ENCODE data around the gene PIP5K1B. TPM values are rescaled to one million over a fixed set of nuclear protein-coding genes. Genes with fewer than 3 reads are reported as not detected.
A peak's percentile ranks its signal among the peaks of the same experiment; 100 is the strongest.

Gene PIP5K1B
- total and polyA plus RNA-seq, 2 of the 13 experiments (the other 11 are each of a cell fraction or from before 2014, with no cell fraction given) = 15.8 to 17.5 TPM

DNA sequence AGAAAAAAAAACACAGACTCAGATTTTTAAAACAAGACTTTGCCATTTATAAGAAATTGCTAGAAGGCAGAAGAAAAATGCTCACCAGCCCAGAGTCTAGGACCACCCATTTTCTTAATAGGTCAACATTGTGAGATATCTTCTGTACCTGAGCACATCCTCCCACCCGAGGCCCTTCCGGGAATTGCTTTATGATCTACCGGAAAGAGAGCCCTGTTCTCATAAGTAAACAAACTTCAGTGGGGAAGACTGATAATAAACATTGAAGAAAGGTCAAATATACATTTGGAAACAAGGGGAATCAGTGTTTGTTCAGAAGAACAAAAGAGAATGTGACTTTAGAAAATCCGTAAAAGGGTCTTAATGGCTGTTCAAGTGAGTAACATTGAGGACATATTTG is 264.5 kb downstream of the PIP5K1B start (continued):
- TF ChIP-seq, protein P1, sequence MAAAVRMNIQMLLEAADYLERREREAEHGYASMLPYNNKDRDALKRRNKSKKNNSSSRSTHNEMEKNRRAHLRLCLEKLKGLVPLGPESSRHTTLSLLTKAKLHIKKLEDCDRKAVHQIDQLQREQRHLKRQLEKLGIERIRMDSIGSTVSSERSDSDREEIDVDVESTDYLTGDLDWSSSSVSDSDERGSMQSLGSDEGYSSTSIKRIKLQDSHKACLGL (CRISPR knock-in tag; IDR thresholded peaks at IDR 0.05) = no peak
- TF ChIP-seq, protein P2, sequence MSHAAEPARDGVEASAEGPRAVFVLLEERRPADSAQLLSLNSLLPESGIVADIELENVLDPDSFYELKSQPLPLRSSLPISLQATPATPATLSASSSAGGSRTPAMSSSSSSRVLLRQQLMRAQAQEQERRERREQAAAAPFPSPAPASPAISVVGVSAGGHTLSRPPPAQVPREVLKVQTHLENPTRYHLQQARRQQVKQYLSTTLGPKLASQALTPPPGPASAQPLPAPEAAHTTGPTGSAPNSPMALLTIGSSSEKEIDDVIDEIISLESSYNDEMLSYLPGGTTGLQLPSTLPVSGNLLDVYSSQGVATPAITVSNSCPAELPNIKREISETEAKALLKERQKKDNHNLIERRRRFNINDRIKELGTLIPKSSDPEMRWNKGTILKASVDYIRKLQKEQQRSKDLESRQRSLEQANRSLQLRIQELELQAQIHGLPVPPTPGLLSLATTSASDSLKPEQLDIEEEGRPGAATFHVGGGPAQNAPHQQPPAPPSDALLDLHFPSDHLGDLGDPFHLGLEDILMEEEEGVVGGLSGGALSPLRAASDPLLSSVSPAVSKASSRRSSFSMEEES (CRISPR knock-in tag; IDR thresholded peaks at IDR 0.05) = peak; percentile 87
- TF ChIP-seq CEBPB (IDR thresholded peaks at IDR 0.05; ENCODE audit: borderline replicate concordance, low read depth, low read length) (no peak), ZNF772 (CRISPR knock-in tag; IDR thresholded peaks at IDR 0.05) (no peak), HMG20B (CRISPR knock-in tag; conservative IDR thresholded peaks at IDR 0.05) (peak; percentile 76)
- TF ChIP-seq, protein P3, sequence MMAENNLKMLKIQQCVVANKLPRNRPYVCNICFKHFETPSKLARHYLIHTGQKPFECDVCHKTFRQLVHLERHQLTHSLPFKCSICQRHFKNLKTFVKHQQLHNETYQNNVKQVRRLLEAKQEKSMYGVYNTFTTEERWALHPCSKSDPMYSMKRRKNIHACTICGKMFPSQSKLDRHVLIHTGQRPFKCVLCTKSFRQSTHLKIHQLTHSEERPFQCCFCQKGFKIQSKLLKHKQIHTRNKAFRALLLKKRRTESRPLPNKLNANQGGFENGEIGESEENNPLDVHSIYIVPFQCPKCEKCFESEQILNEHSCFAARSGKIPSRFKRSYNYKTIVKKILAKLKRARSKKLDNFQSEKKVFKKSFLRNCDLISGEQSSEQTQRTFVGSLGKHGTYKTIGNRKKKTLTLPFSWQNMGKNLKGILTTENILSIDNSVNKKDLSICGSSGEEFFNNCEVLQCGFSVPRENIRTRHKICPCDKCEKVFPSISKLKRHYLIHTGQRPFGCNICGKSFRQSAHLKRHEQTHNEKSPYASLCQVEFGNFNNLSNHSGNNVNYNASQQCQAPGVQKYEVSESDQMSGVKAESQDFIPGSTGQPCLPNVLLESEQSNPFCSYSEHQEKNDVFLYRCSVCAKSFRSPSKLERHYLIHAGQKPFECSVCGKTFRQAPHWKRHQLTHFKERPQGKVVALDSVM (CRISPR knock-in tag; IDR thresholded peaks at IDR 0.05) = no peak

DNA sequence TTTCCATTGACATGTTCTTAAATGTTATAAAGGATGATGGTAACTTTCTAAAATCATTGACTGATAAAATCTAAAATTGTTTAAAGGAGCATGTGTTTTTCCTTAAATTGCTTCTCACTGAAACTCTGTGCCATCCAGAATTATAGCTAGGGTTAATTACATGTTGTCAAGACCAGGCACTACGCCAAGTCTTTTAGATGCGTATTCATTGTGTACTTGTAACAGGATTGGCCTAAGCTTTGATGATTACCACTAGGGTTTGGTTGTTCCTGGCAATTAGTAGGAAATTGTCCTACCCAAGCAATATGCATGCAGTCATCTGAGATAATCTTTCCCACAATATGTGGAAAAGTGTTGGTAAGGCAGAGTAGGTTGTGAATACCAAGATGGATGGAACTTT is 265.1 kb downstream of the PIP5K1B start:
- 100% methylated on average over 2 of the region's 2 CpGs for WGBS (ENCODE audit: low lambda C conversion rate)
- no TSS peak for BruUV-seq (replicated peaks)
- FAIRE-seq = no peak
- no peak overlapping the region for H3K4me3 ChIP-seq (replicated peaks in 1 of 3; ENCODE audit: insufficient read depth in 1 of 3, low read depth in 2 of 3, low read length in 3 of 3)
- no peaks in the 10 kb centered on the region for H3K9me3 ChIP-seq (ENCODE audit: low read length)
- H3K9ac ChIP-seq (ENCODE audit: insufficient read depth, low read depth, low read length) = peak overlapping the region; percentile 10; the same call in 1 of the 2 replicates
- DNase-seq (ENCODE audit: low spot score) = no peak
- H2AFZ ChIP-seq (ENCODE audit: low read length) = no peak overlapping the region
- TF ChIP-seq, protein P4, sequence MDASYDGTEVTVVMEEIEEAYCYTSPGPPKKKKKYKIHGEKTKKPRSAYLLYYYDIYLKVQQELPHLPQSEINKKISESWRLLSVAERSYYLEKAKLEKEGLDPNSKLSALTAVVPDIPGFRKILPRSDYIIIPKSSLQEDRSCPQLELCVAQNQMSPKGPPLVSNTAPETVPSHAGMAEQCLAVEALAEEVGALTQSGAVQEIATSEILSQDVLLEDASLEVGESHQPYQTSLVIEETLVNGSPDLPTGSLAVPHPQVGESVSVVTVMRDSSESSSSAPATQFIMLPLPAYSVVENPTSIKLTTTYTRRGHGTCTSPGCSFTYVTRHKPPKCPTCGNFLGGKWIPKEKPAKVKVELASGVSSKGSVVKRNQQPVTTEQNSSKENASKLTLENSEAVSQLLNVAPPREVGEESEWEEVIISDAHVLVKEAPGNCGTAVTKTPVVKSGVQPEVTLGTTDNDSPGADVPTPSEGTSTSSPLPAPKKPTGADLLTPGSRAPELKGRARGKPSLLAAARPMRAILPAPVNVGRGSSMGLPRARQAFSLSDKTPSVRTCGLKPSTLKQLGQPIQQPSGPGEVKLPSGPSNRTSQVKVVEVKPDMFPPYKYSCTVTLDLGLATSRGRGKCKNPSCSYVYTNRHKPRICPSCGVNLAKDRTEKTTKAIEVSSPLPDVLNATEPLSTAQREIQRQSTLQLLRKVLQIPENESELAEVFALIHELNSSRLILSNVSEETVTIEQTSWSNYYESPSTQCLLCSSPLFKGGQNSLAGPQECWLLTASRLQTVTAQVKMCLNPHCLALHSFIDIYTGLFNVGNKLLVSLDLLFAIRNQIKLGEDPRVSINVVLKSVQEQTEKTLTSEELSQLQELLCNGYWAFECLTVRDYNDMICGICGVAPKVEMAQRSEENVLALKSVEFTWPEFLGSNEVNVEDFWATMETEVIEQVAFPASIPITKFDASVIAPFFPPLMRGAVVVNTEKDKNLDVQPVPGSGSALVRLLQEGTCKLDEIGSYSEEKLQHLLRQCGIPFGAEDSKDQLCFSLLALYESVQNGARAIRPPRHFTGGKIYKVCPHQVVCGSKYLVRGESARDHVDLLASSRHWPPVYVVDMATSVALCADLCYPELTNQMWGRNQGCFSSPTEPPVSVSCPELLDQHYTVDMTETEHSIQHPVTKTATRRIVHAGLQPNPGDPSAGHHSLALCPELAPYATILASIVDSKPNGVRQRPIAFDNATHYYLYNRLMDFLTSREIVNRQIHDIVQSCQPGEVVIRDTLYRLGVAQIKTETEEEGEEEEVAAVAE (CRISPR knock-in tag; IDR thresholded peaks at IDR 0.05; ENCODE audit: borderline replicate concordance) = 0 out of 2 replicates have a peak, but pooled peaks have one; percentile 36
- TF ChIP-seq, protein P5, sequence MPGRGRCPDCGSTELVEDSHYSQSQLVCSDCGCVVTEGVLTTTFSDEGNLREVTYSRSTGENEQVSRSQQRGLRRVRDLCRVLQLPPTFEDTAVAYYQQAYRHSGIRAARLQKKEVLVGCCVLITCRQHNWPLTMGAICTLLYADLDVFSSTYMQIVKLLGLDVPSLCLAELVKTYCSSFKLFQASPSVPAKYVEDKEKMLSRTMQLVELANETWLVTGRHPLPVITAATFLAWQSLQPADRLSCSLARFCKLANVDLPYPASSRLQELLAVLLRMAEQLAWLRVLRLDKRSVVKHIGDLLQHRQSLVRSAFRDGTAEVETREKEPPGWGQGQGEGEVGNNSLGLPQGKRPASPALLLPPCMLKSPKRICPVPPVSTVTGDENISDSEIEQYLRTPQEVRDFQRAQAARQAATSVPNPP (CRISPR knock-in tag; IDR thresholded peaks at IDR 0.05) = no peak
- no peak for TF ChIP-seq ZNF562 (CRISPR knock-in tag; IDR thresholded peaks at IDR 0.05; ENCODE audit: borderline replicate concordance)
- TF ChIP-seq, protein P6, sequence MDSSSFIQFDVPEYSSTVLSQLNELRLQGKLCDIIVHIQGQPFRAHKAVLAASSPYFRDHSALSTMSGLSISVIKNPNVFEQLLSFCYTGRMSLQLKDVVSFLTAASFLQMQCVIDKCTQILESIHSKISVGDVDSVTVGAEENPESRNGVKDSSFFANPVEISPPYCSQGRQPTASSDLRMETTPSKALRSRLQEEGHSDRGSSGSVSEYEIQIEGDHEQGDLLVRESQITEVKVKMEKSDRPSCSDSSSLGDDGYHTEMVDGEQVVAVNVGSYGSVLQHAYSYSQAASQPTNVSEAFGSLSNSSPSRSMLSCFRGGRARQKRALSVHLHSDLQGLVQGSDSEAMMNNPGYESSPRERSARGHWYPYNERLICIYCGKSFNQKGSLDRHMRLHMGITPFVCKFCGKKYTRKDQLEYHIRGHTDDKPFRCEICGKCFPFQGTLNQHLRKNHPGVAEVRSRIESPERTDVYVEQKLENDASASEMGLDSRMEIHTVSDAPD (CRISPR knock-in tag; IDR thresholded peaks at IDR 0.05) = no peak
- intact Hi-C loops (cut with micrococcal nuclease; ENCODE audit: unreplicated experiment) (no loop called here), in situ Hi-C loops (cut with HindIII; ENCODE audit: extremely low pct_ligation_motif_present, low pct_unique_long_range_greater_than_20kb) (no loop called here)
- ChIA-PET CTCF (ENCODE audit: low intra/inter-chr PET ratio, low total read pairs) (no interaction called here), POLR2A (interaction anchor here (0.8 kb wide), 1 partner anchor 230 kb away, joined by 3 read pairs; no protein-coding TSS in a partner anchor)
- no peaks in the 10 kb centered on the region for H3K36me3 ChIP-seq (replicated peaks in 1 of 2; ENCODE audit: control insufficient read depth in 1 of 2, insufficient read depth in 2 of 2, low read length in 2 of 2)
- H4K20me1 ChIP-seq (ENCODE audit: insufficient read depth, low read length) = no peaks in the 10 kb centered on the region
- peak overlapping the region; percentile 50 for H3K27ac ChIP-seq (ENCODE audit: extremely low read length, insufficient read depth, low read length)
- H3K4me1 ChIP-seq (ENCODE audit: insufficient read depth, low read length) = peaks cover 69% of the 10 kb centered on the region
- no peak for ATAC-seq
- no peaks in the 10 kb centered on the region for H3K79me2 ChIP-seq (ENCODE audit: insufficient read depth, low read length)
- no peak overlapping the region for H3K4me2 ChIP-seq (ENCODE audit: low read depth, low read length)
- no peaks in the 10 kb centered on the region for H3K27me3 ChIP-seq (ENCODE audit: control insufficient read depth in 1 of 2, insufficient read depth in 2 of 2, low read length in 2 of 2)
